HG02642 (cell line): ENCODE results near the gene C2orf81.
A peak's percentile ranks its signal among the peaks of the same experiment; 100 is the strongest.
"Not testable (repeated sequence)": the region's sequence is repeated elsewhere in the genome, so short reads cannot be mapped to it uniquely, and the experiment has no call there.

Experiments
- ATAC-seq: cut with Tn5 transposase; IDR thresholded peaks from one replicate; pipeline ENCODE4 v1.9.1; 2021; ENCODE audit warnings: mild to moderate bottlenecking; ENCODE audit not compliant: unreplicated experiment, poor library complexity

The C2orf81 gene

DNA sequence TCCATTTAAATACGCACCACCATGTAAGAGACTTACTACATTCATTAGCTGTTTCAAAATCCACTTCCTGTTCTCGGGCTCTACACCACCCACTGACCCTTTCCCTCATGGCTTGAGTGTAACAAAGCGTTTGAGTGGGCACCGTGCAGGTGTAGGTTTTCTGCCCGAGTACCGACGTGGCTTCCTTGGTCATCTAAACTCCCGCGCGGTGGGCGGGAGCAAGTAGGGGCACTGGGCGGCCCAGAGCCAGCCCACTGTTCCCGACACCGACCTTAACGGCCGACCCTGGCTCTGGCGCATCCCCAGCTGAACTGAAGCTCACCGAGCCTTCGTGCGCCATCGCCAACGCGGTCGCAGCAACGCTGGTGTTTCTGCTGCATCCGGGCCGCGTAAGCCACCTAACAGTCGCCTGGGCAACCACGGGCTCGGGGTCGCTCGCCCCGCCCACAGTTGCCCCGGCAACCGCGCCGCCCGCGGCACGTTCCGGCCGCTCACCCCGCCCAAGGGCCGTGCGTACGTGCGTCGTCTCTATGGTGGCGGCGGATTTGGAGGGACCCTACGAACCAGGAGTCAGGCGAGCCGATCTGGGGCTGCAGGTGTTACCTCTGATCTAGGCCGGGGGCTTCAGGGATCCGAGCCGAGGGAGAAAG lies at the start of gene C2orf81, which contains the start of gene WDR54:
C2orf81 (minus strand) TSS at position 399 of the 650 bp plus-strand sequence; CDS start at position 340, 59 bp downstream.
WDR54 (plus strand) TSS at position 510 of the 650 bp plus-strand sequence. CDS start 424 bp downstream, outside the sequence.
- ATAC-seq = peak; percentile 97

DNA sequence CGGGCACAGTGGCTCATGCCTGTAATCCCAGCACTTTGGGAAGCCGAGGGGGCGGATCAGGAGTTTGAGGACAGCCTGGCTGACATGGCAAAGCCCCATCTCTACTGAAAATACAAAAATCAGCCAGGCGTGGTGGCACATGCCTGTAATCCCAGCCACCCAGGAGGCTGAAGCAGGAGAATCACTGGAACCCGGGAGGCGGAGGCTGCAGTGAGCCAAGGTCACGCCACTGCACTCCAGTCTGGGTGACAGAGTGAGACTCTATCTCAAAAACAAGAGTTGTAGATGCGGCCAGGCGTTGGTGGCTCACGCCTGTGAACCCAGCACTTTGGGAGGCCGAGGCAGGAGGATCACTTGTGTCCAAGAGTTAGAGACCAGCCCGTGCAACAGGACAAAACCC lies 49.3 kb upstream of the C2orf81 start:
- not testable (repeated sequence) for ATAC-seq

GRCh38 chr2:74464406-74464805 lies 43.0 kb upstream of the C2orf81 start:
- ATAC-seq = peak; percentile 5

DNA sequence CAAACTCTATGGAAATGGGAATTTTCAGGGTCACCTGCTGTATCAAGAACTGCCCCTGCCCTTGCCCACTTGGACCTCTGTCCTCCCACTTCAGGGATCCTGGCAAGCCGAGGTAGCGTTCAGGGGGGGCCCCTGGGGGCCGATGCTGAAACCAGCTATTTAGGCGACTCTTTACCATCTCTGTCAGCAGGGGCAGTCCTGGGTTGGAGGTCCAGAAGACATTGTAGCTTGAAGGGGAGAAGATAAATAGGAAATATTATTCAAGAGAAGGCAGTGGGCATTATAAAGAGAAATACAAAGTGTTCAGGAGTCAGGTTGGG lies 41.3 kb upstream of the C2orf81 start:
- ATAC-seq = no peak

DNA sequence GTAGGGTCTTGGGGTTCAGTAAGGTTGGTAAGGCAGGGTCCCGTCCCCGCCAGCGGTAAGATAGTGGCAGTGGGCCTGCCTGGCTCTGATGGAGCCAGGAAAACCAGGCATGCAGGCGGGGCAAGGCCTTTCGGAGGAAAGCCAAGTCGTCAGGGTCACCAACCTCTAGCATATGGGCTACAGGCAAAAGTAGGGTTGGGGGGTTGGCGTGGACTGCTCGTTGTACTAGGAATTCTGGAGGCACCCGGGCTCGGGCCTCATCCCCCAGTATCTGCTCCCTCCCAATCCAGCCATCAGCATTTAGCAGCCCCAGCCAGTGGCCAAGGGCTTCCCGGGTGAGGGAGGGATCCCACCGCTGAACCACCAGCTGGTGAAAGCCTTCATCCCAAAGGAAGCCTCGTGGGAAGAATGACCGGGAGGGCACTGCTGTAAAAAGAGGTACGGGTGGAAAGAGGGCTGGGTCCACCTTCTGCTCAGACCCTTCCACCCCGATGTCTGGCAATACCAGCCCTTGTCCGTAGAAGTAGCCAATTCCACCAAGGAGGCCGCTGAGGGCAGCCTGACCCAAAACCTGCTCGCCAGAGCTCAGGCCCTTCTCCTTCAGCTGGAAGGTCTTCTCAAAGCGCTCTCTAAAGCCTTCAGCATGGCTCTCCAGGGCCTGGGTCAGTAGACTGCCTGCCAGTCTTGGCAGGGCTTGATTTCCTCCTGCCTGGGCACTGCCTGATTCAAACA lies 40.8 kb upstream of the C2orf81 start:
- ATAC-seq = no peak

DNA sequence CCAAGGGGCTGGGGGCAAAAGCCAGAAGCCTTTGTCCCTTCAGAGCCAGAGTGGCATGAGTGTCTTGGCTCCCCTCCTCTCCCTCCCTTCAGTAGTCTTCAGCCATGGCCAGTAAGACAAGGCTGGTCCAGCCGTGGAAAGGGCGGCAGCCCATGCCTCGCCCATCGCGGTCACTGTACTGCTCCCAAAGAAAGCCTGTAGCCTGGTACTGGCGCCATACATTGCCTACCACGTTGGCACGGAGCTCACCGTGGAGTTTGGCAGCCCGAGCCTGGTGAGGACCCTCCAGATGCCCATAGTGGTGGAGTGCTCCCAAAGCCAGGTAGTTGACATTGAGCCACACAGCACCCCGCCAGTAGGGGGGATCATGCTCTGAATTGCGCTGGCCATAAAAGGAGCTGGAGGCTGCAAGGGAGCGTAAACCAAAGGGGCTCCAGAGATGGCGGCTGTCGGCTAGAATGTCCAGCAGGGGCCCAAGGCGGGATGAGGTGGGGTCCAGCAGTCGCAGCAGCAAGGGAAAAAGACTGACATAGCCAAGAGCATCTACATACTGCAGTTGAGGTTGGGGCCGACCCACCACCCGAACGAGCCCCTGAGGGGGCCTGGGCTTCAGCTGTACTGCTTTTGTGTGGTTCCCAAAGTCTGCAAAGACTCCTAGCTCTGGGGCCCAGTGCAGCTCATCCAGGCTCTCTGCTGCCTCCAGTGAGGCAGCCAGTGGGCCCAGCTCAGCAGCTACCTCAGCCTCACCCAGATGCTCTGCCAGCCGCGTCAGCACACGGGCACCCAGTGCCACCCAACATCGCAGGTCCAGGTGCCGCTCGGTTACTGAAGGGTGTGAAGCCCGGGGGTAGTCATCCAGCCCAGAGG lies 40.0 kb upstream of the C2orf81 start:
- no peak for ATAC-seq

- not testable (repeated sequence) for ATAC-seq
Observed at GRCh38 chr2:74460187-74460586, 38.8 kb upstream of the C2orf81 start.

- not testable (repeated sequence) for ATAC-seq
Observed at GRCh38 chr2:74459503-74460118, 38.2 kb upstream of the C2orf81 start.

DNA sequence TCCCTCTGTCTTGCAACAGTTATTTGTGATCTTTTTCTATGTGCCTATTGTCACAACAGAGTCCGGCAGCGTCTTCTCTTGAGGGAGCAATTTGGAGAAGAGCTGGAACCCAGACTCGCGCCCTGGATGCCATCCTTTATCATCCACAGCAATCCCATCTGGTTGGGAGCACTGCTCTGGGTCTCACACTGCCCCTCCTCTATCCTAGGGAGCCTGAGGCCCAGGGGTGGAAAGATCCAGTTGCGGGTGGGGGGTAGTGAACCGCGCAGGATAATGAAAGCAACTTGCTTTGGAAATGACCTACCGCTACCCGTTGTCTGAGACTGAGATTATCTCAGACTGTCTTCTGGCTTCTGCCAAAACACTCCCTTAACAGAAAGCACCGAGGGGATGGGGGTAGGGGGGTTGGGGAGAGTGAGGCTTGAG lies 37.5 kb upstream of the C2orf81 start:
- ATAC-seq = no peak

GRCh38 chr2:74458132-74458937 lies 36.9 kb upstream of the C2orf81 start, which contains the start of gene WBP1:
Gene WBP1 (plus strand): TSS chr2:74458438. CDS start chr2:74458603, 165 bp downstream.
- ATAC-seq = peak; percentile 86

DNA sequence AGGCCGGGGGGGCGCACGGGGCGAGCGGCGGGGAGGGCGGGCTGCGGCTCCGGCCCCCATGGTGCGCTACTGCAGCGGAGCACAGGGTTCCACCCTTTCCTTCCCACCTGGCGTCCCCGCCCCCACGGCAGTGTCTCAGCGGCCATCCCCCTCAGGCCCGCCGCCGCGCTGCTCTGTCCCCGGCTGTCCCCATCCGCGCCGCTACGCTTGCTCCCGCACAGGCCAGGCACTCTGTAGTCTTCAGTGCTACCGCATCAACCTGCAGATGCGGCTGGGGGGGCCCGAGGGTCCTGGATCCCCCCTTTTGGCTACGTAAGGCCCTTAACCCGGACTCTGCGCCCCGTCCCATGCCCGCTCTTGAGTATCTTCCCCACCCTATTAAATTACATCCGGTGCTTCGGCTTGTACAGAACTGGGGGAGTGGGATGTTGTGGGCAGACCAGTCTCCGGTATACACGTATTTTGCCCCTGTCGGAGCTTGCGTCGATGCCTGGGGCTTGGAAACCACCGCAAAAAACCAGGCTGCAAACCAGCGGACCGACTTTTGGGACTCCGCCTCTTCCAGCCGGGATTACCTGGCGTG lies 36.2 kb upstream of the C2orf81 start:
- peak; percentile 39 for ATAC-seq

DNA sequence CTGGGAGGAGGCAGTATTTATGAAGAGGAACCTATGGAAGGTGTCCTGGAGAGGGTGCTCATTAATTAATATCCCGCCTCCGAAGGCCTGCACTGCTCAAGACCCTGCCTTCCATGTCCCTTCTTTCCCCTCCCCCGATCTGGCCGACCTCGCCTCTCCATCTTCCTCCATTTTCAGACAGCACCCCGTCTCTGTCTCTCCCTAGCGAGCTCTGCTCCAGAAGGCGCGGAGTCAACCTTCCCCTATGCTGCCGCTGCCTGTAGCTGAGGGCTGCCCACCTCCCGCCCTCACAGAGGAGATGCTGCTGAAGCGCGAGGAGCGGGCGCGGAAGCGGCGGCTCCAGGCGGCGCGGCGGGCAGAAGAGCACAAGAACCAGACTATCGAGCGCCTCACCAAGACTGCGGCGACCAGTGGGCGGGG lies 35.7 kb upstream of the C2orf81 start:
- no peak for ATAC-seq

DNA sequence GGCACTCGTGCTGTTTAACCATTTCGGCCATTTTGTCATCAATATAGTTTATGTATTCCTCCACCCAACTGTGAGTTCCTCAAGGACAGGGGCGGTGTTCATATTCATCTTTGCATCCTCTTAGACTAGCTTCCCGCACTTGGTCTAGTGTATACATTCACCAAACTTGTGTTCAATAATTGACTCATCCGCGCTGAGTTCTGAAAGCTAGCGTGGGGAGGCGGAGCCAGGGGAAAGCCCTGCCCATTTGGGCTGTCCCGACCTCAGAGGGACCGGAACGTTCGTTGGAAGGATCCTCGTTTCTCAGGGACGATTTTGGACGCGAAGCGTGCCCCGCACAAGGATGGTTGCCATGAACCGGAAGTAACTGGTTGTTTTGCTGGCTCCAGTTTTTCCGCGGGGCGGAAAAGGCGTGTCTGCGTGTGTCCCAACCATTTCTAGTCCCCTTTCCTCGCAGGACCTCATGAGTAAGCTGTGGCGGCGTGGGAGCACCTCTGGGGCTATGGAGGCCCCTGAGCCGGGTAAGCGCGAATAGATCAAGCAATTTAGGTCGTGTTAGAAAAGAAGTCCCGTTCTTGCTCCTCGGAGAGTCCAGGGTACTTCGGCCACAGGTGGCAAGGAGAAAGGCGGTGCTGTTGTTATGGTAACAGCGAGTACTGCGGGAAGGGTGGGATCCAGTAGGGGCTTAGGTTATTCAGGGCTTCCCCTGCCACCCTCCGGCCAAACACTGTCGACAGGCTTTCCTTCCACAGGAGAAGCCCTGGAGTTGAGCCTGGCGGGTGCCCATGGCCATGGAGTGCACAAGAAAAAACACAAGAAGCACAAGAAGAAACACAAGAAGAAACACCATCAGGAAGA lies 33.5 kb upstream of the C2orf81 start, which contains the start of gene INO80B:
INO80B (plus strand) TSS at position 434 of the 858 bp plus-strand sequence; CDS start at position 464, 30 bp downstream.
- peak; percentile 48 for ATAC-seq

- ATAC-seq = no peak
Observed at GRCh38 chr2:74450570-74451190, 29.3 kb upstream of the C2orf81 start.

DNA sequence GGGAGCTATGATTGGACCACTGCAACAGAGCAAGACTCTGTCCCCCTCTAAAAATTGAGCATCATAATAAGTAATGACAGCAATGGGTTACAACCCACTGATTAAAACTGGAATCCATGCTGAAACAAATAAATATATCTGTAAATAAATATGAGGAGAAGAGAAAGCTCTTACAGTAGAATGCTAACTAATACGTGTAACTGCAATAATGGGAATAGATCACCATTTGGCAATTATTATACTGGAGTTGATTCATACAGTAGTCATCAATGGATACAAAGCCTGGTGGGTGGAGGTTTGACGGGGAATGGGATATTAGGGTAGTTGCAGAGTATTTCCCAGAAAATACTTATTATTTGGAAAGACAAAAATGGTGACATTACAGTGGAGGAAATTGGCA lies 27.4 kb upstream of the C2orf81 start:
- ATAC-seq = no peak

GRCh38 chr2:74447230-74447999 lies 26.0 kb upstream of the C2orf81 start:
- ATAC-seq = no peak
